Muscle of arm (tissue), 12 donors: Measurements from ENCODE around the gene VPS13A. TPM values are rescaled to one million over a fixed set of nuclear protein-coding genes. Genes with fewer than 3 reads are reported as not detected.
"Not testable (repeated sequence)": the region's sequence is repeated elsewhere in the genome, so short reads cannot be mapped to it uniquely, and the experiment has no call there.

Experiments
- DNase-seq: peaks from one replicate; pipeline ENCODE4 v3.0.0-alpha.2; 2013
- polyA plus RNA-seq, 12 donors: library from polyadenylated mRNA; unstranded; fragments of 120-200 nt; gene quantifications; one replicate each; pipeline ENCODE4 v1.2.1, GENCODE V29; 2013; ENCODE audit not compliant: insufficient read length in 12 of 12

VPS13A gene
- polyA plus RNA-seq, 12 donors: 14.4 to 34.5 (median 26.4) TPM; not detected in 1

- no peak for DNase-seq
These were observed 244.4 kb downstream of the VPS13A start for GRCh38 chr9:77421506-77422265.

GRCh38 chr9:77422969-77423368 lies 245.6 kb downstream of the VPS13A start:
- no peak for DNase-seq

GRCh38 chr9:77423841-77424240 lies 246.5 kb downstream of the VPS13A start:
- no peak for DNase-seq

GRCh38 chr9:77424993-77425392 lies 247.7 kb downstream of the VPS13A start:
- DNase-seq: no peak

GRCh38 chr9:77426712-77427111 lies 249.4 kb downstream of the VPS13A start:
- DNase-seq: no peak

GRCh38 chr9:77427256-77427927 lies 250.1 kb downstream of the VPS13A start:
- DNase-seq: no peak

GRCh38 chr9:77429928-77430327 lies 252.6 kb downstream of the VPS13A start:
- no peak for DNase-seq

- no peak for DNase-seq
These were observed 254.7 kb downstream of the VPS13A start for GRCh38 chr9:77432053-77432452.

- peak; percentile 78 for DNase-seq
These were observed 256.5 kb downstream of the VPS13A start for GRCh38 chr9:77433675-77434445.

GRCh38 chr9:77435277-77435676 lies 257.9 kb downstream of the VPS13A start:
- no peak for DNase-seq

GRCh38 chr9:77435688-77436087 lies 258.4 kb downstream of the VPS13A start:
- peak; percentile 49 for DNase-seq

GRCh38 chr9:77438653-77439052 lies 261.3 kb downstream of the VPS13A start:
- no peak for DNase-seq

- DNase-seq: peak; percentile 73
These were observed 262.7 kb downstream of the VPS13A start for GRCh38 chr9:77440057-77440456.

GRCh38 chr9:77441124-77441523 lies 263.8 kb downstream of the VPS13A start:
- DNase-seq: not testable (repeated sequence)

- no peak for DNase-seq
These were observed 265.1 kb downstream of the VPS13A start for GRCh38 chr9:77442436-77442835.

GRCh38 chr9:77447646-77448045 lies 270.3 kb downstream of the VPS13A start:
- no peak for DNase-seq

- DNase-seq: no peak
These were observed 272.1 kb downstream of the VPS13A start for GRCh38 chr9:77449240-77450084.

- DNase-seq: no peak
These were observed 272.7 kb downstream of the VPS13A start for GRCh38 chr9:77450085-77450475.

GRCh38 chr9:77451507-77451906 lies 274.2 kb downstream of the VPS13A start:
- DNase-seq: no peak

GRCh38 chr9:77453825-77454647 lies 276.7 kb downstream of the VPS13A start:
- no peak for DNase-seq

GRCh38 chr9:77454663-77455062 lies 277.3 kb downstream of the VPS13A start:
- DNase-seq: no peak
